GM20000 (cell line): Measurements from ENCODE around the gene ARHGEF16.

ENCODE experiments used
- DNase-seq: peaks from one replicate; pipeline ENCODE4 v3.0.0; 2012; ENCODE audit warnings: low spot score
- CTCF ChIP-seq: IDR thresholded peaks from 2 replicates; pipeline ENCODE4 v1.5.1; 2012; ENCODE audit warnings: mild to moderate bottlenecking, control low read depth; ENCODE audit errors: extremely low read depth, missing control alignments

ARHGEF16 gene

GRCh38 chr1:3507636-3508275 lies 53.3 kb downstream of the ARHGEF16 start:
- no peak for DNase-seq
- no peak for TF ChIP-seq CTCF

DNA sequence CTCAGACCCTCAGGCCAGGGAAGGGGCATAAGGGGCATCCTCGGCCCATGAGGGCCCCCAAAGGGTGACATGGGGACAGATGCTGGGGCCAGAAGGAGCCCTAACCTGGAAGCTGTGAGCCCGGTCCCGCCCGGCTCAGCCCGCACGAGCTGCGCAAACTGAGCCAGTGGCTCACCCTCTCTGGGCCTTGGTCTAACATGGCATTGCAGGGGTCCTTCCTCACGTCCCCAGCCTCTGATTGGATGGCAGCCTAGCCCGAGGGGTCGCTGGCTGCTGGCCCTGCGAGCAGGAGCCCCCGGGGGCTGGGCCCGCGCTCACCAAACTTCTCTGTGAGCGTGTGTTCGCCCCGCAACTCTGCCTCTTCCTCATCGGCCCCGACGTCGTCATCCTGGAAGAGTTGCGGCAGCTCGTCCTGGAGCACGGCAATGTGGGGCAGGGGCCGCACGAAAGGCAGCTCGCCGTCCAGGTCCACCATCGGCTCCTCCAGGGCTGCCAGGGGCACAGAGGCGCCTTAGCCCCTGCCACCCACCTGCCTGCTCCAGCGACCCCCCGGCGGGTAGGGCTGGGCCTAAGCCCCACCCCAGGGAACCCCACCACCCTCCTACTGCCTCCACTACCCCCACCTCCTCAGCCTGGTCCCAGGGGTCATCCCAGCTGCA lies 54.4 kb downstream of the ARHGEF16 start:
- no peak for TF ChIP-seq CTCF
- DNase-seq, result no peak

DNA sequence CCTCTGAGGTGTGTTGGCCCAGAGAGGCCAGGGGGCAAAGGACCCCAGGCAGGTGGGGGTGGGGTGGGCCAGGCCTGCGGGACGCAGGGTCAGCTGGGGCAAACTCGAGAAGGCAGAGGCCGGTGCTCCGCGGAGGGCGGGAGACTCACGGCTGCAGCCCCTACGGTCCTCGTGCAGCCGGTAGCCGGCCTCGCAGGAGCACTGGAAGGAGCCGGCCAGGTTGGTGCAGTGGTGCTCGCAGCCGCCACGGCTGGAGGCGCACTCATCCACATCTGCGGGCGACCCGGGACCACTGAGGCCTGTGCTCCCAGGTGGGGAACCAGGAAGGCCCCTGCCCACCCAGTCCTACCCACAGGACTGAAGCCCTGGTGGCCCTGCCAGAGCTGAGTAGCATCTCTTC lies 55.3 kb downstream of the ARHGEF16 start:
- no peak for TF ChIP-seq CTCF
- DNase-seq, result no peak

- no peak for TF ChIP-seq CTCF
- no peak for DNase-seq
Observed at GRCh38 chr1:3510136-3510955, 55.9 kb downstream of the ARHGEF16 start.

GRCh38 chr1:3510956-3511250 lies 56.4 kb downstream of the ARHGEF16 start:
- DNase-seq, result no peak
- TF ChIP-seq CTCF, result no peak

GRCh38 chr1:3511306-3511705 lies 56.8 kb downstream of the ARHGEF16 start:
- DNase-seq, result no peak
- TF ChIP-seq CTCF, result no peak

- no peak for DNase-seq
- no peak for TF ChIP-seq CTCF
Observed at GRCh38 chr1:3511856-3512255, 57.4 kb downstream of the ARHGEF16 start.
